Measurements from ENCODE around the gene BORCS8. TPM values are rescaled to one million over a fixed set of nuclear protein-coding genes. Genes with fewer than 3 reads are reported as not detected.

Gene BORCS8
- total and polyA plus RNA-seq, 2 of the 13 experiments (the other 11 are each of a cell fraction or from before 2014, with no cell fraction given), result 9.6 to 13.3 TPM

DNA sequence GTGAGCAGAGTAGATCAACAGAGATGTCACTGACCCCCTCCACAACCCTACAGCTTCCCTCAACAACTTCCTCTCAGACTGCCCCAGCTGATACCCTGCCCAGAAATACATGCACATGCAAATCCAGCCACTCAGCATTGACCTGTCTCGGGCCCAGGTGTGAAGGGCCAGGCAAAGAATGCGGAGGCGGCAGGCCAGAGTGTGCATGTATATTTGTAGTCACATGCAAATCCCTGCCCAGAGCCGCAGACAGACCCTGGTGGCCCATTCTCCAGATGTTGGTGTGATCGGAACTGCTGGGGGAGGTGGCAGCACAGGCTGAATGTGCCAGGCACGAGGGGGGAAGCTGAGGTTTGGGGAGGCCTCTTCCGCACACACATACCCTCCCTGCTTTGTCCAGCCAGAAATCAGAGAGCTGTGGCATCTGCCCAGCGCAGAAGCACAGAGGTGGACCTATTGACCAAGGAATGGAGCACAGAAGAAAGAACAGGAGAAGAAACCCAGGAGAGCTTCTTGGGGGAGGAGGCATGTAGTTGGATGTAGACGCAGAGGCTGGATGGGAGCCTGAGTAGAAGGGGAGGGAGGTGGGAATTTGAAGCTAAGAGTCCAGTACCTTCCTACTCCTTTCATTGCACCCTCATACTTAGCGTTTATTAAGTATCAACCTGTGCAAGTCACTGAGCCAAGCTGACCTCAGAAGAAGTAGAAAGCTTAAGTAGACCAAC is 36.3 kb downstream of the BORCS8 start:
- Histone ChIP-seq H3K9me3 (ENCODE audit: low read length) (no peaks in the 10 kb centered on the region), H3K27me3 (ENCODE audit: control insufficient read depth in 1 of 2, insufficient read depth in 2 of 2, low read length in 2 of 2) (no peaks in the 10 kb centered on the region), H3K9ac (ENCODE audit: insufficient read depth, low read depth, low read length) (no peak overlapping the region), H3K4me3 (replicated peaks in 1 of 3; ENCODE audit: insufficient read depth in 1 of 3, low read depth in 2 of 3, low read length in 3 of 3) (no peak overlapping the region), H3K79me2 (ENCODE audit: insufficient read depth, low read length) (no peaks in the 10 kb centered on the region), H3K27ac (ENCODE audit: extremely low read length, insufficient read depth, low read length) (no peak overlapping the region), H2AFZ (ENCODE audit: low read length) (no peak overlapping the region), H3K4me1 (ENCODE audit: insufficient read depth, low read length) (no peaks in the 10 kb centered on the region), H4K20me1 (ENCODE audit: insufficient read depth, low read length) (no peaks in the 10 kb centered on the region), H3K4me2 (ENCODE audit: low read depth, low read length) (no peak overlapping the region), H3K36me3 (replicated peaks in 1 of 2; ENCODE audit: control insufficient read depth in 1 of 2, insufficient read depth in 2 of 2, low read length in 2 of 2) (no peaks in the 10 kb centered on the region)
- 94% methylated on average over 8 of the region's 10 CpGs for WGBS (ENCODE audit: low lambda C conversion rate)
- intact Hi-C loops (cut with micrococcal nuclease; ENCODE audit: unreplicated experiment) (no loop called here), in situ Hi-C loops (cut with HindIII; ENCODE audit: extremely low pct_ligation_motif_present, low pct_unique_long_range_greater_than_20kb) (no loop called here)
- DNase-seq (ENCODE audit: low spot score), result no peak
- CTCF ChIA-PET (ENCODE audit: low intra/inter-chr PET ratio, low total read pairs), result no interaction called here
- no peak for ATAC-seq
- no TSS peak for BruUV-seq (replicated peaks)
- FAIRE-seq, result no peak
- no peak for TF ChIP-seq ZNF276 (CRISPR knock-in tag; IDR thresholded peaks at IDR 0.05; ENCODE audit: low read depth)
- POLR2A ChIA-PET, result no interaction called here

- Histone ChIP-seq H3K79me2 (ENCODE audit: insufficient read depth, low read length) (no peaks in the 10 kb centered on the region), H3K4me3 (replicated peaks in 1 of 3; ENCODE audit: insufficient read depth in 1 of 3, low read depth in 2 of 3, low read length in 3 of 3) (no peak overlapping the region), H3K27ac (ENCODE audit: extremely low read length, insufficient read depth, low read length) (no peak overlapping the region), H3K9me3 (ENCODE audit: low read length) (no peaks in the 10 kb centered on the region), H3K9ac (ENCODE audit: insufficient read depth, low read depth, low read length) (no peak overlapping the region), H3K27me3 (ENCODE audit: control insufficient read depth in 1 of 2, insufficient read depth in 2 of 2, low read length in 2 of 2) (no peaks in the 10 kb centered on the region), H3K4me2 (ENCODE audit: low read depth, low read length) (no peak overlapping the region), H3K36me3 (replicated peaks in 1 of 2; ENCODE audit: control insufficient read depth in 1 of 2, insufficient read depth in 2 of 2, low read length in 2 of 2) (no peaks in the 10 kb centered on the region), H4K20me1 (ENCODE audit: insufficient read depth, low read length) (no peaks in the 10 kb centered on the region), H3K4me1 (ENCODE audit: insufficient read depth, low read length) (no peaks in the 10 kb centered on the region), H2AFZ (ENCODE audit: low read length) (no peak overlapping the region)
- in situ Hi-C loops (cut with HindIII; ENCODE audit: extremely low pct_ligation_motif_present, low pct_unique_long_range_greater_than_20kb), result no loop called here
- ChIA-PET POLR2A (no interaction called here), CTCF (ENCODE audit: low intra/inter-chr PET ratio, low total read pairs) (no interaction called here)
- peak; percentile 49; the same call in 2 of the 3 replicates for ATAC-seq
- FAIRE-seq, result no peak
- no peak for DNase-seq (ENCODE audit: low spot score)
- 78% methylated on average over 5 of the region's 6 CpGs for WGBS (ENCODE audit: low lambda C conversion rate)
- intact Hi-C loops (cut with micrococcal nuclease; ENCODE audit: unreplicated experiment), result no loop called here
- BruUV-seq (replicated peaks), result no TSS peak
- no peak for TF ChIP-seq ZSCAN30 (CRISPR knock-in tag; IDR thresholded peaks at IDR 0.05)
- no peak for TF ChIP-seq NFIC (IDR thresholded peaks at IDR 0.05; ENCODE audit: low read length)
- no peak for TF ChIP-seq CREB1 (IDR thresholded peaks at IDR 0.05)
- no peak for TF ChIP-seq CREB1 (CRISPR knock-in tag; IDR thresholded peaks at IDR 0.05)
- TF ChIP-seq ARNT (IDR thresholded peaks at IDR 0.05), result no peak
- 0 out of 2 replicates have a peak, but pooled peaks have one; percentile 19 for TF ChIP-seq CTCF (CRISPR knock-in tag; IDR thresholded peaks at IDR 0.05)
- no peak for TF ChIP-seq SP4 (CRISPR knock-in tag; IDR thresholded peaks at IDR 0.05)
These were observed 37.0 kb downstream of the BORCS8 start for GRCh38 chr19:19154768-19155494.
